Smooth muscle cell (in vitro differentiated cells): Measurements from ENCODE around the gene THRB. TPM values are rescaled to one million over a fixed set of nuclear protein-coding genes. Genes with fewer than 3 reads are reported as not detected.
"Not testable (repeated sequence)": the region's sequence is repeated elsewhere in the genome, so short reads cannot be mapped to it uniquely, and the experiment has no call there.

Experiments
- DNase-seq: peaks from one replicate; lab custom pipeline; 2025; ENCODE audit not compliant: unreplicated experiment; lab: John Stamatoyannopoulos, UW
- H2AFZ ChIP-seq: fragments of 200-600 bp; sonication (generic); 2 replicates; pipeline ENCODE4 v1.6.0; 2016; ENCODE audit warnings: antibody characterized with exemption, low read depth, mild to moderate bottlenecking
- H3F3A ChIP-seq: fragments of 200-600 bp; sonication (generic); 2 replicates; pipeline ENCODE4 v1.6.0; 2017; ENCODE audit warnings: antibody characterized with exemption, low read depth
- H3K27ac ChIP-seq: fragments of 200-600 bp; sonication (generic); 2 replicates; pipeline ENCODE4 v1.5.1; 2016; ENCODE audit warnings: low read depth, mild to moderate bottlenecking
- H3K27me3 ChIP-seq: fragments of 200-600 bp; sonication (generic); 2 replicates; pipeline ENCODE4 v1.6.1; 2016; ENCODE audit warnings: low read depth, mild to moderate bottlenecking
- H3K36me3 ChIP-seq: fragments of 200-600 bp; sonication (generic); 2 replicates; pipeline ENCODE4 v1.5.1; 2016; ENCODE audit warnings: low read depth
- H3K4me1 ChIP-seq: fragments of 200-600 bp; sonication (generic); 2 replicates; pipeline ENCODE4 v1.5.1; 2016; ENCODE audit warnings: low read depth
- H3K4me2 ChIP-seq: fragments of 200-600 bp; sonication (generic); 2 replicates; pipeline ENCODE4 v1.6.0; 2016; ENCODE audit warnings: mild to moderate bottlenecking
- H3K4me3 ChIP-seq: fragments of 200-600 bp; sonication (generic); 2 replicates; pipeline ENCODE4 v1.5.1; 2016; ENCODE audit warnings: mild to moderate bottlenecking
- H3K79me2 ChIP-seq: fragments of 200-600 bp; sonication (generic); 2 replicates; pipeline ENCODE4 v1.6.0; 2016; ENCODE audit warnings: low read depth, mild to moderate bottlenecking
- H3K9ac ChIP-seq: fragments of 200-600 bp; sonication (generic); 2 replicates; pipeline ENCODE4 v1.6.0; 2016; ENCODE audit warnings: low read depth
- H3K9me3 ChIP-seq: fragments of 200-600 bp; sonication (generic); replicated peaks from 2 replicates; pipeline ENCODE4 v1.5.1; 2016; ENCODE audit warnings: low read depth
- H4K20me1 ChIP-seq: fragments of 200-600 bp; sonication (generic); 2 replicates; pipeline ENCODE4 v1.6.0; 2016; ENCODE audit warnings: low read depth
- CTCF ChIP-seq: fragments of 200-600 bp; sonication (generic); IDR thresholded peaks from 2 replicates; pipeline ENCODE4 v1.5.1; 2017; ENCODE audit warnings: borderline replicate concordance, mild to moderate bottlenecking, antibody characterized with exemption; ENCODE audit not compliant: insufficient read depth, poor library complexity, severe bottlenecking
- WGBS: methylation state at CpG from one replicate; pipeline ENCODE4 v1.1.7; 2016; ENCODE audit warnings: low lambda C conversion rate; 5-methylcytosine and 5-hydroxymethylcytosine counted together
- polyA plus RNA-seq: library from polyadenylated mRNA; unstranded; fragments of >200 nt; fragmentation: Nextera tagmentation; extraction: Ambion mirVana; gene quantifications from 2 replicates; pipeline ENCODE4 v1.2.1, GENCODE V29; 2016
- total RNA-seq: library from RNA; depleted of rRNA; stranded (reverse); fragments of >200 nt; gene quantifications from 2 replicates; pipeline ENCODE4 v1.2.3, GENCODE V29; 2014

Gene THRB
- total and polyA plus RNA-seq, 2 experiments from 2014 or later = 5.6 to 43.8 TPM

GRCh38 chr3:24417730-24418129 is 76.9 kb downstream of the THRB start:
- Histone ChIP-seq H3K79me2 (peaks cover 6% of the 10 kb centered on the region), H3K4me2 (no peak overlapping the region), H3K4me1 (no peaks in the 10 kb centered on the region), H3K27ac (no peak overlapping the region), H3K27me3 (no peaks in the 10 kb centered on the region), H3K4me3 (no peak overlapping the region), H3K9ac (no peak overlapping the region), H4K20me1 (peaks cover 40% of the 10 kb centered on the region), H3F3A (no peaks in the 10 kb centered on the region), H3K9me3 (no peaks in the 10 kb centered on the region), H2AFZ (no peak overlapping the region), H3K36me3 (no peaks in the 10 kb centered on the region)
- no peak for DNase-seq
- no peak for TF ChIP-seq CTCF
- 90% methylated on average over 2 of the region's 2 CpGs for WGBS

GRCh38 chr3:24416224-24416623 is 78.4 kb downstream of the THRB start:
- no peaks in the 10 kb centered on the region for H3K27me3 ChIP-seq
- H2AFZ ChIP-seq = no peak overlapping the region
- no peaks in the 10 kb centered on the region for H3F3A ChIP-seq
- DNase-seq = no peak
- H3K27ac ChIP-seq = no peak overlapping the region
- no peaks in the 10 kb centered on the region for H3K4me1 ChIP-seq
- H3K9me3 ChIP-seq = no peaks in the 10 kb centered on the region
- H3K36me3 ChIP-seq = no peaks in the 10 kb centered on the region
- peaks cover 6% of the 10 kb centered on the region for H3K79me2 ChIP-seq
- H3K4me3 ChIP-seq = no peak overlapping the region
- no peak for TF ChIP-seq CTCF
- H3K9ac ChIP-seq = no peak overlapping the region
- WGBS = 75% methylated on average over 4 of the region's 4 CpGs
- no peak overlapping the region for H3K4me2 ChIP-seq
- peaks cover 34% of the 10 kb centered on the region for H4K20me1 ChIP-seq

DNA sequence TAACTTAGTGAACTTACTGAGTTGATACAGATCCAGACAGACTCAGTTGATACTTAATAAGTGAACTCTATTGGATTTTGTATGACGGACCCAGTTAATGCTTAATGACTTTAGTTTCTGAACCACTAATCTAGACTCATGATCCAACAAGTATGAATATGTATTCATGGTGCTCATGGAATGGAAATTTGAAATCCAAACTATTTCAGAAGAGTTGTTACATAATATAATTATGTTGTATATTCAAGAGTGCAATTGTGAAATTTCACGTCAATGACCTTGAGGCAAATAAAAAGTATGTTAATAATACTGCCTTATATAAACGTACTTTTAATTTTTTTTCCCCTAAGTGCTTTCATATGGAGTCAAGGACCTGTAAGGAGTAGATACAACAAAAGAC is 78.8 kb downstream of the THRB start:
- Histone ChIP-seq H3F3A (no peaks in the 10 kb centered on the region), H3K4me3 (no peak overlapping the region), H3K9me3 (no peaks in the 10 kb centered on the region), H4K20me1 (peaks cover 34% of the 10 kb centered on the region), H3K79me2 (peaks cover 6% of the 10 kb centered on the region), H3K36me3 (no peaks in the 10 kb centered on the region), H3K4me2 (no peak overlapping the region), H3K27me3 (no peaks in the 10 kb centered on the region), H3K9ac (no peak overlapping the region), H3K27ac (no peak overlapping the region), H2AFZ (no peak overlapping the region), H3K4me1 (no peaks in the 10 kb centered on the region)
- no peak for TF ChIP-seq CTCF
- no peak for DNase-seq
- 89% methylated on average over 3 of the region's 3 CpGs for WGBS

- H3K9me3 ChIP-seq, H3K9ac ChIP-seq, H2AFZ ChIP-seq, H3K4me2 ChIP-seq, H3K27ac ChIP-seq, H3K4me3 ChIP-seq, DNase-seq, H3K79me2 ChIP-seq, H3K4me1 ChIP-seq, H3K27me3 ChIP-seq, H3K36me3 ChIP-seq, H3F3A ChIP-seq: not testable (repeated sequence)
- WGBS = 93% methylated on average over 5 of the region's 5 CpGs
- H4K20me1 ChIP-seq = peaks cover 18% of the 10 kb centered on the region
Observed at GRCh38 chr3:24413662-24414061, 81.0 kb downstream of the THRB start.
